ENCODE results near the gene C2orf72.
"Not testable (repeated sequence)": the region's sequence is repeated elsewhere in the genome, so short reads cannot be mapped to it uniquely, and the experiment has no call there.

Gene C2orf72

DNA sequence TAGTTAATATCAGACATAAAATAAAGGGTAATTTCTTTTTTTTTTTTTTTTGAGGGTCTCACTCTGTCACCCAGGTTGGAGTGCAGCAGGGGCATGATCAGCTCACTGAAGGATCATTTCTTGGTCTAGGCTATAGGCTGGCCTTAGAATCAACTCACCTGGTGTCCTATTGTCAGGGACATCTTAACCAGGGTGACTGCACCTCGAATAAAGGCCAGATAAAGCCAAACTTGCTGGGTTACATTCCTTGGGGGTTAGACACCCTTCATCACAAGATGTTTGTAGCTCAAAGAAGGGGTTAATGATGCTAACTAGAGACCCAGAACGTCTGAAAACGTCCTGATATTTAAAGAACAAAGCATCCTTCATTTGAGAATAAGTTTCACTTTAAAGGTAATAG is 23.5 kb upstream of the C2orf72 start:
- no peak for DNase-seq (ENCODE audit: extremely low read depth in 1 of 2, low read depth in 1 of 2)

DNA sequence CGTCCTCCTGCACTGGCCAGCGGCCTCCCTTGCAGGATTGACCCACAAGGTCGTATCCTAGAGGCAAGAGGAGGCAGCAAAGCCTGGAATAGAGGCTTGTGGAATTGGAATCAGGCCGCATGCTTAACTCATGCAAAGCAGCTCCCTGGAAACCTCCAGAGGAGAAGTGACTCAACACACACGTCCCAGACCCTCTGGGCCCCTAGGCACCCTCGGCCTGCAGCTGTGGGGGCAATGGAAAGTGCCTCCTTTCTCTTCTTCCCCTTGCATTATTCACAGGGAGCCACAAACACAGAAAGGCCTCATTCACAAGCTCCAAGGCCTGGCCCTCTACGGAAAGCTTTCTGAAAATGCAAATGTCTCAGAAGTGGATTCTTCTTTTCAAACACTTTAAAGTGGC is 21.8 kb upstream of the C2orf72 start:
- DNase-seq (ENCODE audit: extremely low read depth in 1 of 2, low read depth in 1 of 2): no peak

DNA sequence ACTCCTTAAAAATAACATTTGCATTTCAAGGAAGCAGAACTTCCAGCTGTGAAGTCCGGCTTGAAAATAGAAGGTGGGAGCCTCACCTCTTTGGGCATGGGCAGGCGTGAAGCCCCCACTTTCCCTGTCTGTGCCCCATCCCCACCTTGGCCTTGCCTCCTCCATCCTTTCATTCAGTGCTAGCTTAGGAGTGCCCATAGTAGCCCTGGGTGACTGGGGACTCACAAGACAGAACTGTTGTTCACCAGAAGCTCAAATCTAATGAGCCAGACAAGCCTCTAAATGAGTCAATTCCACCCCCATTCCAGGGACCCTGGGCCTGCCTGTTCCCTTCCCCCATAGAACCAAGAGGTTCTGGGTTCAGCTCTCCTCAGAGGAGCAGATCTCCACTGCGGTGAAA is 21.4 kb upstream of the C2orf72 start:
- DNase-seq (ENCODE audit: extremely low read depth in 1 of 2, low read depth in 1 of 2): no peak

DNA sequence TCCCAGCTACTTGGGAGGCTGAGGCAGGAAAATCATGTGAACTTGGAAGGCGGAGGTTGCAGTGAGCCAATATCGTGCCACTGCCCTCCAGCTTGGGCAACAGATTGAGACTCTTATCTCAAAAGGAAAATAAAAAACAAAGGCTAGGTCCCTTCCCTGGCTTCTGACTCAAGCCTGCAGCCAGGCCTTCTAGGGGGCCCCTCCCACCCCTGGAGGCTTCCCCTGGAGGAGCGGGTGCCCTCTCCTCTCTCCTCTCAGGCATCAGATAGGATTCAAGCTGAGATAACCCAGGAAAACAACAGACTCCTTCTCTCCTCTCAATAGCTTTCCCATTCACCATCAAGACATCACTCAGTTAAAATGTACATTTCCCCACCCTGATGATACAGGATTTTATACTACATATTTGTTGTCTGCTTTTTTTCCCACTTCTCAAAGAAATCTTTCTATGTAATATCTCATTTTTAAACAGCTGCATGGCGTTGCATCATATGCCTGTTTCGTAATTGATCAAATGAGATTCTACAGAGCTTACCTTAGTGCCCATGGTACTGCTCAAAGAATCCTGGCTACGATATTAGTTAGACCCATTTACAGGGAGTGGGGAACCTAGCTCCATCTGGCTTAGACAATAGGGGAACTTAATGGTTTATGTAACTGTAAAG is 20.6 kb upstream of the C2orf72 start:
- DNase-seq (ENCODE audit: extremely low read depth in 1 of 2, low read depth in 1 of 2): no peak

DNA sequence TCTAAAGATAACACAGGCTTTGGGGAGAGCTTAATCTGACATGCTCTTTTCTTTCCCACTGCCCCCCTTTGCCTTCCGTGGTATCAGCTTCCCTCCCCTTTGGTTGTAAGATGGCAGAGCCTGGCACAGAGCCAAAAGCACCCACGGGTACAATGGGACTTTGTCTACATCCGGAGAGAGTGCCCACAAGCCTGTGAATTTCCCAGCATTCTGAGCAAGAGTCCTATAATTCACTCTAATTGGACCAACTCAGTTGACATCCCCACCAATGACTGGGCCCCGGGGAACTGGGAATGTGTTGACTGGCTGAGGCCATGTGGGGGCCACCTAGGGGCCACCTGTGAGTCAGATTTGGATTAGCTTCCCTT is 20.1 kb upstream of the C2orf72 start:
- DNase-seq (ENCODE audit: extremely low read depth in 1 of 2, low read depth in 1 of 2): no peak

DNA sequence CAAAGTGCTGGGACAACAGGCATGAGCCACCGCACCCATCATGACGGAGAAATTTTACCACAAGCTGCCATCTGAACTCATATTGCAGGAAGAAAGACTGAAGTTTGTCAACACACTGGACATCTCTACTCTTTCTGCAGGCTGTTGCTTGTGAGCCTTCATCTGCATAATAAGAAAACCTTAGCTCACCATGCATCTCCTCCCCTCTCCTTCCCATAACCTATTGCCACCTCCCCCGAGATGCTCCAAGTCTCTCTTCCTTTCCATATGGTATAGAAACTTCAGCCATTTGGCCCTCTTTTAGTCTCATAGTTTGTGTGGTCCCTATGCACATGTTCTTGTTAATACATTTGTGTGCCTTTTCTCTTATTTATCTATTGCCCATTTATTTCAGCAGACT is 19.1 kb upstream of the C2orf72 start:
- DNase-seq (ENCODE audit: extremely low read depth in 1 of 2, low read depth in 1 of 2): no peak

DNA sequence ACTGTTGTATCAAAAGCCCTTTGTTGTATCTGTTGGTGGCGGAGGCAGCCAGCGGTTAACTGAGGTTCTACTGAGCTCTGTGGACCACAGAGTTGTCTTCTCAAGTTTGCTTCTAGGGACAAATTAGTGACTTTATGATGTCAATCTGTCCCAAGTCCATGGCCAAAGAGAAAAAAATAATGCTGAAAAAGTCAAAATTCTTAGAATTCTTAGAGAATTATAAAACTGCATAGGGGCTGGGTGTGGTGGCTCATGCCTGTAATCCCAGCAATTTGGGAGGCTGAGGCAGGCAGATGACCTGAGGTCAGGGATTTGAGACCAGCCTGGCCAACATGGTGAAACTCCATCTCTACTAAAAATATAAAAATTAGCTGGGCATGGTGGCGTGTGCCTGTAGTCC is 12.3 kb upstream of the C2orf72 start:
- DNase-seq (ENCODE audit: extremely low read depth in 1 of 2, low read depth in 1 of 2): not testable (repeated sequence)

DNA sequence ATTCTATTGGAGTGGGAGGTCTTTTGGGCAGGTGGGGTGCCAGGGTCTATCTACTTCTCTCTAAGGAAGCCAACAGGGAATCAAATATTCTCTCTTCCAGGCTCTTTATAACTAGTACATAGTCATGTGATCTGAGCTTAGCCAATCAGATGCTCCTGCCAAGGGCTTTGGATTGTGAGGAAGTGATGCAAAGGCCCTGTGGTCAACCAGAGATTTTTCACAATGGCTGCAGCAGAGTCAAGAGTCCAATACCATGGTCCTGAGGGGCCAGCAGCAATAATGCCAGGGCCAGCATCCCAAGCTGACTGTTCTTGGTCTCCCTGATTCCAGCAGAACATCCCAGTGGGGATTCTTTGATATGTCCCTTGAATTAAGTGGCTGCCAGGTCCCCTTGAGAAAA is 8.4 kb upstream of the C2orf72 start:
- no peak for DNase-seq (ENCODE audit: extremely low read depth in 1 of 2, low read depth in 1 of 2)

DNA sequence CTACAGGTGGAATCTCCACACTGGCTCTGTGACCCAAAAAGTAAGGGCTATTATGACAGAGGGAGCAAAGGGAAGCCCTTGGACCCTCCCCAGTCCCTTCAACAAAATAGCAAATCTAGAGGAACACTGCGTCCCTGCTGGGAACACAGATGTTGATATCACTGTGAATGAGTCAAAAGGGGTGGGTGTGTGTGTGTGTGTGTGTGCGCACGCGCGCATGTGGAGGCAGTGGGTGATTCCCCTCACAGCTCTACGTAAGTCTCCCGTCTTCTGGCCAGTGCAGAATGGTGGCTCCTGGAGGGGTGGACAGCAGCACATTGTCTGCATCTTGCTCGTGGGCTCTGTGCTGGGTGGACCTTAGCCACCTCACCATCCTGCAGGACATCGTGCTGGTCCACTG is 7.8 kb upstream of the C2orf72 start:
- DNase-seq (ENCODE audit: extremely low read depth in 1 of 2, low read depth in 1 of 2): no peak

DNA sequence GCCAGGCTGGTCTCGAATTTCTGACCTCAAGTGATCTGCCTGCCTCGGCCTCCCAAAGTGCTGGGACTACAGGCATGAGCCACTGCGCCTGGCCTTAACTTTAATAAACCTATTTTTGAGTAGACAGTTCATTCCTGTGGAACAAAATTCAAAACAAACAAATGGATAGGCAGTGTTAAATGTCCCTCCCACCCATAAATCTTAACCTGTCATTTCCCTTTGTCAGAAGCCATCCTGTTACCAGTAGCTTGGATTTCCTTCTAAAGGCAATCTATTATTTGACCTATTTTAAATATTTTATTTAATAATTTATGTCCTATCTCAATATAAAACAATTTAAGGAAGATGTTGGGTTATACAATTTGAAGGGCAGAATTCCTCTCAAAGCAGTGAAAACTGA is 6.6 kb upstream of the C2orf72 start:
- DNase-seq (ENCODE audit: extremely low read depth in 1 of 2, low read depth in 1 of 2): no peak

DNA sequence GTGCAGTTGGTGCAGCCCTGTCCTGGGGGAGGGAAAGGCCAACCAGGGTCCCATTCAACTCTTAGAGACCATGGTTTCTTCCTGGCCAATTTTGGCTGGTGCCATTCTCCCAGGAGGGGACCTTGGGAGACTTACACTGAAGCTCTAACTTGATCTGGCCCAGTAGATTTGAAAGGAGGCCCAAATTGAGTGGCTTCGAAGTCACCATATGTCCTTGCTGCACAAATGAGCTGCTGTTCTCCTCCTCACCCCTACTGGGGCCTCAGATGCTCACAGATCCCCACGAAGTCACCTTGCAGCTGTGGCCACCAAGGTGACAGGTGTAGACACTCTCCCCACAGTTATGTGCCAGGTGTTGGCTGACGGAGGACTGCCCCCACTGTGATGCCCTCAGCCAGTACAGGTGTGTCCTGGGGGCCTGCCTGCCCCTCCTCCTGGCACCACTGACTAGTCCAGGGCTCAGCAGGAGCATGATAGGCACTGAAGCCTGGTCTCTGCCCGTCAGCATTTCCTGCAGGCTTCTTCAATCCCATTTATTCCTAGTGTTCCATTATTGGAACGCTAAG is 4.7 kb upstream of the C2orf72 start:
- no peak for DNase-seq (ENCODE audit: extremely low read depth in 1 of 2, low read depth in 1 of 2)

DNA sequence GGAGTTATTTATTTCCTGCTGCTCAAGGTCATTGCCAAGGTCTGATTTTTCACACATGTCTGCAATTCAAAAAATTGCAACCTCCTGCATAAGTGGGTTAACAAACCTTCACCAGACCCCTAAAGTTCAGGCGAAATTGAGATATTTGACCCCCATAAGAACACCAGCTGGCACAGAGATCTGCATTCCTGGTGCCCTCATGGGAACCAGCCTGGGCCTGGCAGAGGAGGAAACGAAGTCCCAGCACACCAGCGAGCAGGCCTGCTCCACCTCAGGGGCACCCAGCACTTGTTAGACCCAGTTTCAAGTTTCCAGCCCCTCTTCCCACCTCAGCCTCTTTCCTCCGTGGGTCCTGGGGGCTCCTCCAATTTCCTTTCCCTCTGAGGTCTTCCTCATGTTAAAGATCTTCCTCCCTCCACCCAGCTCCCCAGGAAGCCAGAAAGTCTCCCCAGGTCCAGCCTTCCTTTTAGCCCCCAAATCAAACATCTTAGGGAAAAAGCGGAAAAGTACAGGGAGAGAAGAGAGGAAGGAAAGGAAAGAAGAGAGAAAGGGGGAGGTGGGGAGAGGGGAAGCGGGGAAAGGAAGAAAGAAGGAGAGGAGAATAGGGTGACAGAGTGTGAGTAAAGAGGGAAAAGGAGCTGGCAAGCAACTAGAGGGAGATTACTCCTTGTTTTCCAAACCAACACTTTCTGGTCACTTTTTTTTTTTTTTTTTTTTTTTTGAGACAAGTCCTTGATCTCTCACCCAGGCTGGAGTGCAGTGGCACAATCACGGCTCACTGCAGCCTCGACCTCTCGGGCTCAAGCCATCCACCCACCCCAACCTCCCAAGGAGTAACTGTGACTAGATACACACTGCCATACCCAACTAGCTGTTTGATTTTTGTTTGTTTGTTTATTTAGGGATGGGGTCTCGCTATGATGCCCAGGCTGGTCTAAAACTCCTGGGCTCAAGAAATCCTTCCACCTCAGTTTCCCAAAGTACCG is 3.9 kb upstream of the C2orf72 start:
- no peak for DNase-seq (ENCODE audit: extremely low read depth in 1 of 2, low read depth in 1 of 2)

DNA sequence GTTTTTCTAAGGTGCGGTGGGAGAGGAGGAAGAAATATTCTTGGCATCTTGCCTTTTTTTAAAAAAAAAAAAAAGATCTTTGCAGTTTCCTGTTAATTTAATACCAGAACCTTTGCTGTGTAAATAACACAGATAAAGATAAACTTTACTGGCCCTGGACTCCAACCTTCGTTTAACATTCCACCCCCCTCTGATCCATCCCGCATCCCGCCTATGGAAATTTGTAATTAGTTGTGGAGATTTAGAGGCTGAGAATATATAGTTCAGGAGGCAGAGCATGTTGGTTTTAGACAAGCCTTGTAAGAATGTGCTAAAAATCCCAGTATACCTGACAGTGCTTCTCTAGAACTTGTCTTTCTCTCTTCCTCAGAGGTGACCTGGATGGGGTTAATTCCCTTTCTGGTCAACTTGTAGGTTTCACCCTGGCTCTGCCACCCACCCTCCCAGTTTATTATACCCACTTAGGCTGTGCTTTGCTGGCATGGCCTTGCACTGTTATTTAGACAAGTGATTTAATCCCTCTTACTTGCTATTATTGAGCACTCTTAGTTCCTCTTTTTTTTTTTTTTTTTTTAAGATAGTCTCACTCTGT is 2.9 kb upstream of the C2orf72 start:
- no peak for DNase-seq (ENCODE audit: extremely low read depth in 1 of 2, low read depth in 1 of 2)

DNA sequence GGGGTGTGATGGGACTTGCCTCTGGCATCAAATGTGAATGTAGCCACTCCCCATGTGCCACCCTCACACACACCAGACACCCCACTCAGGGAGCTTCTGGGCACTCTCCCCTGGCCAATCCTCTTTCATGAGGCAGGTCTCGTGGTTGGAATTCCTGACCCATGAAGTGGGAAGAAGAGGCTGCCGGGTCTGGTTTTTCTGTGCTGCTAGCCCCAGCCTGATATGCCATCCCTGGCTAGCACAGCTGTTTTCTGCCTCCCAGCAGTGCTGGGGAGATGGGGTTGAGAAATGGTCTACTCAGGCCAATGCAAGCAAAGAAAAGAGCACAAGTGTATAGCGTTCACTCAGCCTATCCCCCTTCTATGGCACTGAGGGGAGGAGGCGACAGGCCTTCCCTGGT is 1.2 kb upstream of the C2orf72 start:
- DNase-seq (ENCODE audit: extremely low read depth in 1 of 2, low read depth in 1 of 2): no peak

DNA sequence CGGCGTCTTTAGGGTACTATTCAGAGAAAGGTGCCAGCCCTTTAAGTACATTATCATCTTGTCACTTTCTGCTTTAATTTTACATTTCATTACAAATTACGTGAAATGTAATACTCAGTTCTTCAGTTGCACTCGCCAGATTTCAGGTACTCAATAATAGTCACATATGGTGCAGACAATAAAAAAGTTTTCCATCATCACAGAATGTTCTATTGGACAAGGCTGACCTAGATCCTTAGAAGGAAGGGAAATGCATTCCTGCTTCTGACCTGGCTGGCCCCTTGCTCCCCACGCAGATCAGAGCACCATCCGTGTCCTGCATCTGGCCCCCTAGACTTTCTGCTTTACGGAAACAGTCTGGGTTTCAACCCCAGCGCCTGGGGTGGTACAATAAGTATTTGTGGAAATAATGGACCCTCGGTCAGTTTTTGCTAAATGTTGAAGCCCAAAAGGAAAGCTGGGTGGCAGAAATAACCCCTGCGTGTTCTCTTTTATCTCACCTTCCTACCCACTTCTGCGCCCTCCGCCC is 681 bp upstream of the C2orf72 start:
- no peak for DNase-seq (ENCODE audit: extremely low read depth in 1 of 2, low read depth in 1 of 2)

DNA sequence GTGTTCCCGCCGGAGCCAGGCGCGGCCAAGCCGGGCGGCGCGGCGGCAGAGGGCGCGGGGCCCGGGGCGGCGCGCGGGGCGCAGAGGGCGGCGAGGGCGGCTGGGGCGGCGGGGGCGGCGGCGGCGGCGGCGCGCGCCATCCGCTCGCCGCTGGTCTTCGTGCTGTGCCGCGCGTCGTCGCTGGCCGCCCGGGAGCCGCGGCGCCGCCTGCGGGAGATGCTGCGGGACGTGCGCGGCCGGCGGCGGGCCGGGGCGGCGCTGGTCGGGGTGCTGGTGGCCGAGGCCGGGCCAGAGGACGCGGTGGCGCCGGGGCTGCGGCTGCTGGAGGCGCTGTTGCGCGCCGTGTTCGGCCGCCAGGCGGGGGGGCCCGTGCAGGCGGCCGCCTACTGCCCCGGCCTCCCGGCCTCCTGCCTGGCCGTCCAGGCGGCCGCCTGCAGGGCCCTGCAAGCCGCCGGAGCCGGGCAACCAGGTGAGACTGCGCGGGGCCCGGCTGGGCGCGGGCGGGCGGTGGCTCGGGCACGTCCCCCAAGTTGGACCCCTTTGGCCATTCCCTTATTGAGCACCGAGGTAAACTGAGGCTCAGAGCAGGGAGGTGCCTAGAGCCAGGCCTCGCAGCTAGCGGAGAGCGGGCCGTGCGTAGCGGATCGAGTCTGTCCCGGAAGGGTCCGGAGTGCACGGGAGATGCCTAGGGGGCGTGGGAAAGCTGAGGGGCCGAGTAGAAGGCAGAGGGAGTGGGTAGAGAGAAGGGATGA is 584 bp downstream of the C2orf72 start:
- no peak for DNase-seq (ENCODE audit: extremely low read depth in 1 of 2, low read depth in 1 of 2)

DNA sequence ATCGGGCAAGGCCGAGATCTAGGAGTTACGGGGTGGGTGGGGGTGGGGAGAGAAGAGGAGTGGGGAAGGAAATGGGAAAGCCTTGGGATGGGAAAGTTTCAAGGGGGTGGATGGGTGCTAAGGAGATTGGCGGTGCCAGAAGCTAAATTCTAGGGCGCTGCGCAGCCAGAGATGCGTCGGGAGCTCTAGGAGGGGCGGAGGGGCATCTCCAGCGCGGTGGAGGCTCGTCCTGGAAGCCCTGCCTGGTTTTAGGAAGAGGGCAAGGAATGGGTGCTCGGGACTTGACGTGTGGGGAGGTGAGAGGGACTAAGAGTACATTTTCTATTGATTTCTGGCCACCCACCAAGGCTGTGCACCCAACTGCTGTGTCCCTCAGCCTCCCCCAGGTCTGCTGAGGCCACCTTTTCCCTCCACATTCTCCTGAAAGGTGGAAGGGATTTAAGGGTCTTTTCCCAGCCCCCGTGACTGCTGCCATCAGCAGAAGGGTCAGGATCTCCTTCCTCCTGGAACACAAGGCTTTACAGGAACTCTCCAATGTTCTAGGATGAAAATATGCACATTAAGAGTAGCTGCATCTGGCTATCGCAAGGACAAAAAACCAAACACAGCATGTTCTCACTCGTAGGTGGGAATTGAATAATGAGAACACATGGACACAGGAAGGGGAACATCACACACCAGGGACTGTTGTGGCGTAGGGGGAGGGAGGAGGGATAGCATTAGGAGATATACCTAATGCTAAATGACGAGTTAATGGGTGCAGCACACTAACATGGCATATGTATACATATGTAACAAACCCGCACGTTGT is 1.4 kb downstream of the C2orf72 start:
- no peak for DNase-seq (ENCODE audit: extremely low read depth in 1 of 2, low read depth in 1 of 2)

DNA sequence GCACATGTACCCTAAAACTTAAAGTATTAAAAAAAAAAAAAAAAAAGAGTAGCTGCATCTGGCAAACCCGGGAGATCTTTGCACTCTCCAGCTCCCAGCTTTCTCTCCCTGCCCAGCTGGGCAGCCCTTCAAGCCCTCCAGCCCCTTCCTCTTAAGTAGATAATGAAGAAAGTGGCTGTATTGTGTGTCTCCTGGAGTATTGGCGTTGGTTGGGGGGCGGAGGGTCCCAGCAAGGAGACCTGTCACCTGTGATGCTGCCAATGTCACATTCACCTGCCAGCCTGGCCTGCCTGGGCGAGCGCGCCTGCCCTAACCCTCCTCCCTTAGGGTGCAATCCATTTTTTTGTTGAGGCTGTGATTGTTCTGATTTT is 2.0 kb downstream of the C2orf72 start:
- no peak for DNase-seq (ENCODE audit: extremely low read depth in 1 of 2, low read depth in 1 of 2)

DNA sequence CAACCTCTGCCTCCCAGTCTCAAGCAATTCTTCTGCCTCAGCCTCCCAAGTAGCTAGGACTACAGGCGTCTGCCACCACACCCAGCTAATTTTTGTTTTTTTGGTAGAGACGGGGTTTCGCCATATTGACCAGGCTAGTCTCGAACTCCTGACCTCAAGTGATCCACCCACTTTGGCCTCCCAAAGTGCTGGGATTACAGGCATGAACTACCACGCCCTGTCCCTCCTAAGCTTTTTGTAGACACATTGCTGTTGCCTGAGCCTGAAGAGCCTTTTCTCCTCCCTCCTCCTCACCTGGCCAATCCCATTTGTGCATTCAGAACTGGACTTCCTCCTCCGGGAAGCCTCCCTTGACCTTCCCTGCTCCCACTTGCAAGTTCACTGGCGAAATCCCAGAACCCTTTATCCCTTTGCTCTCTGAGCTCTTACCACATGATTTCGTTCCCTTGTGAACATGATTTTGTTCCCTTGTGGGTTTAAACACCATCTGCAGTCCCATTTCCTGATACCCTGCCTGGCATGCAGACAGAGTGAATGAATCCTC is 2.6 kb downstream of the C2orf72 start:
- no peak for DNase-seq (ENCODE audit: extremely low read depth in 1 of 2, low read depth in 1 of 2)

Measured in stimulated activated CD8-positive, alpha-beta memory T cell treated with anti-CD3 and anti-CD28 coated beads, Interleukin-7, amount 100 ng/mL, for 48 hours (primary cell).